ENCODE measurements around the gene KCNE4. TPM values are rescaled to one million over a fixed set of nuclear protein-coding genes. Genes with fewer than 3 reads are reported as not detected.

The KCNE4 gene
- total and polyA plus RNA-seq, 9 of the 15 experiments (the other 6 are each of a cell fraction or from before 2014, with no cell fraction given): not detected

GRCh38 chr2:223042704-223043118 is 9.3 kb upstream of the KCNE4 start (continued):
- TF ChIP-seq MYC (IDR thresholded peaks at IDR 0.05; ENCODE audit: low read depth, low read length) (0 out of 2 replicates have a peak, but pooled peaks have one; percentile 21), MYC (CRISPR knock-in tag; IDR thresholded peaks at IDR 0.05; ENCODE audit: borderline replicate concordance, low read depth) (no peak), ZNF12 (CRISPR knock-in tag; IDR thresholded peaks at IDR 0.05) (no peak), ZNF592 (IDR thresholded peaks at IDR 0.05) (peak; percentile 69; the same call in 1 of the 2 replicates), KLF10 (CRISPR knock-in tag; IDR thresholded peaks at IDR 0.05) (no peak), ETV1 (tag; conservative IDR thresholded peaks at IDR 0.05; ENCODE audit: low read depth) (no peak), ARID3A (IDR thresholded peaks at IDR 0.05; ENCODE audit: borderline replicate concordance, low read depth, low read length) (no peak), MAFF (IDR thresholded peaks at IDR 0.05; ENCODE audit: low read length) (peak; percentile 73; the same call in 1 of the 2 replicates), PTTG1 (tag; IDR thresholded peaks at IDR 0.05; ENCODE audit: low read depth) (0 out of 2 replicates have a peak, but pooled peaks have one; percentile 22), ZNF212 (CRISPR knock-in tag; IDR thresholded peaks at IDR 0.05) (no peak), ZNF316 (IDR thresholded peaks at IDR 0.05) (peak; percentile 86), MEIS2 (IDR thresholded peaks at IDR 0.05; ENCODE audit: partially characterized antibody) (peak; percentile 13), ZBTB5 (IDR thresholded peaks at IDR 0.05) (no peak), SPI1 (IDR thresholded peaks at IDR 0.05; ENCODE audit: borderline replicate concordance, low read depth, low read length) (peak; percentile 48; the same call in 1 of the 2 replicates), USF2 (CRISPR knock-in tag; IDR thresholded peaks at IDR 0.05) (no peak), KHSRP (IDR thresholded peaks at IDR 0.05) (no peak), SETDB1 (IDR thresholded peaks at IDR 0.05; ENCODE audit: low read length) (no peak), NFYB (IDR thresholded peaks at IDR 0.05; ENCODE audit: extremely low read depth, insufficient read length) (no peak), L3MBTL2 (IDR thresholded peaks at IDR 0.05) (0 out of 2 replicates have a peak, but pooled peaks have one; percentile 11), SP2 (IDR thresholded peaks at IDR 0.05; ENCODE audit: extremely low read depth, low read depth, low read length, poor library complexity, severe bottlenecking) (no peak), CBX3 (IDR thresholded peaks at IDR 0.05; ENCODE audit: borderline replicate concordance in 1 of 2, low read length in 2 of 2) (no peak), ARID1B (IDR thresholded peaks at IDR 0.05) (0 out of 2 replicates have a peak, but pooled peaks have one; percentile 16)
